Smooth muscle cell (in vitro differentiated cells): ENCODE data around the gene CTPS1. TPM values are rescaled to one million over a fixed set of nuclear protein-coding genes. Genes with fewer than 3 reads are reported as not detected.

ENCODE experiments used
- DNase-seq: peaks from one replicate; lab custom pipeline; 2025; ENCODE audit not compliant: unreplicated experiment; lab: John Stamatoyannopoulos, UW
- H2AFZ ChIP-seq: fragments of 200-600 bp; sonication (generic); 2 replicates; pipeline ENCODE4 v1.6.0; 2016; ENCODE audit warnings: antibody characterized with exemption, low read depth, mild to moderate bottlenecking
- H3F3A ChIP-seq: fragments of 200-600 bp; sonication (generic); 2 replicates; pipeline ENCODE4 v1.6.0; 2017; ENCODE audit warnings: antibody characterized with exemption, low read depth
- H3K27ac ChIP-seq: fragments of 200-600 bp; sonication (generic); 2 replicates; pipeline ENCODE4 v1.5.1; 2016; ENCODE audit warnings: low read depth, mild to moderate bottlenecking
- H3K27me3 ChIP-seq: fragments of 200-600 bp; sonication (generic); 2 replicates; pipeline ENCODE4 v1.6.1; 2016; ENCODE audit warnings: low read depth, mild to moderate bottlenecking
- H3K36me3 ChIP-seq: fragments of 200-600 bp; sonication (generic); 2 replicates; pipeline ENCODE4 v1.5.1; 2016; ENCODE audit warnings: low read depth
- H3K4me1 ChIP-seq: fragments of 200-600 bp; sonication (generic); 2 replicates; pipeline ENCODE4 v1.5.1; 2016; ENCODE audit warnings: low read depth
- H3K4me2 ChIP-seq: fragments of 200-600 bp; sonication (generic); 2 replicates; pipeline ENCODE4 v1.6.0; 2016; ENCODE audit warnings: mild to moderate bottlenecking
- H3K4me3 ChIP-seq: fragments of 200-600 bp; sonication (generic); 2 replicates; pipeline ENCODE4 v1.5.1; 2016; ENCODE audit warnings: mild to moderate bottlenecking
- H3K79me2 ChIP-seq: fragments of 200-600 bp; sonication (generic); 2 replicates; pipeline ENCODE4 v1.6.0; 2016; ENCODE audit warnings: low read depth, mild to moderate bottlenecking
- H3K9ac ChIP-seq: fragments of 200-600 bp; sonication (generic); 2 replicates; pipeline ENCODE4 v1.6.0; 2016; ENCODE audit warnings: low read depth
- H3K9me3 ChIP-seq: fragments of 200-600 bp; sonication (generic); replicated peaks from 2 replicates; pipeline ENCODE4 v1.5.1; 2016; ENCODE audit warnings: low read depth
- H4K20me1 ChIP-seq: fragments of 200-600 bp; sonication (generic); 2 replicates; pipeline ENCODE4 v1.6.0; 2016; ENCODE audit warnings: low read depth
- WGBS: methylation state at CpG from one replicate; pipeline ENCODE4 v1.1.7; 2016; ENCODE audit warnings: low lambda C conversion rate; 5-methylcytosine and 5-hydroxymethylcytosine counted together
- polyA plus RNA-seq: library from polyadenylated mRNA; unstranded; fragments of >200 nt; fragmentation: Nextera tagmentation; extraction: Ambion mirVana; gene quantifications from 2 replicates; pipeline ENCODE4 v1.2.1, GENCODE V29; 2016
- total RNA-seq: library from RNA; depleted of rRNA; stranded (reverse); fragments of >200 nt; gene quantifications from 2 replicates; pipeline ENCODE4 v1.2.3, GENCODE V29; 2014
- TF ChIP-seq, protein P1 (sequence below): fragments of 200-600 bp; sonication (generic); IDR thresholded peaks from 2 replicates; pipeline ENCODE4 v1.5.1; 2017; ENCODE audit warnings: borderline replicate concordance, mild to moderate bottlenecking, antibody characterized with exemption; ENCODE audit not compliant: insufficient read depth, poor library complexity, severe bottlenecking

Gene CTPS1
- total and polyA plus RNA-seq, 2 experiments from 2014 or later: 20.9 to 24.4 TPM

- no peak for DNase-seq
- Histone ChIP-seq H3F3A (no peaks in the 10 kb centered on the region), H3K9me3 (no peaks in the 10 kb centered on the region), H3K36me3 (peaks cover 14% of the 10 kb centered on the region), H4K20me1 (no peaks in the 10 kb centered on the region), H3K27ac (no peak overlapping the region), H2AFZ (no peak overlapping the region), H3K79me2 (no peaks in the 10 kb centered on the region), H3K4me1 (no peaks in the 10 kb centered on the region), H3K4me3 (no peak overlapping the region), H3K27me3 (no peaks in the 10 kb centered on the region), H3K9ac (no peak overlapping the region), H3K4me2 (no peak overlapping the region)
- WGBS: 98% methylated on average over 8 of the region's 8 CpGs
- TF ChIP-seq, protein P1, sequence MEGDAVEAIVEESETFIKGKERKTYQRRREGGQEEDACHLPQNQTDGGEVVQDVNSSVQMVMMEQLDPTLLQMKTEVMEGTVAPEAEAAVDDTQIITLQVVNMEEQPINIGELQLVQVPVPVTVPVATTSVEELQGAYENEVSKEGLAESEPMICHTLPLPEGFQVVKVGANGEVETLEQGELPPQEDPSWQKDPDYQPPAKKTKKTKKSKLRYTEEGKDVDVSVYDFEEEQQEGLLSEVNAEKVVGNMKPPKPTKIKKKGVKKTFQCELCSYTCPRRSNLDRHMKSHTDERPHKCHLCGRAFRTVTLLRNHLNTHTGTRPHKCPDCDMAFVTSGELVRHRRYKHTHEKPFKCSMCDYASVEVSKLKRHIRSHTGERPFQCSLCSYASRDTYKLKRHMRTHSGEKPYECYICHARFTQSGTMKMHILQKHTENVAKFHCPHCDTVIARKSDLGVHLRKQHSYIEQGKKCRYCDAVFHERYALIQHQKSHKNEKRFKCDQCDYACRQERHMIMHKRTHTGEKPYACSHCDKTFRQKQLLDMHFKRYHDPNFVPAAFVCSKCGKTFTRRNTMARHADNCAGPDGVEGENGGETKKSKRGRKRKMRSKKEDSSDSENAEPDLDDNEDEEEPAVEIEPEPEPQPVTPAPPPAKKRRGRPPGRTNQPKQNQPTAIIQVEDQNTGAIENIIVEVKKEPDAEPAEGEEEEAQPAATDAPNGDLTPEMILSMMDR: no peak
These were observed 51.5 kb downstream of the CTPS1 start for GRCh38 chr1:41030872-41031616.

GRCh38 chr1:41032147-41032546 lies 52.7 kb downstream of the CTPS1 start:
- Histone ChIP-seq H3K36me3 (peaks cover 14% of the 10 kb centered on the region), H3F3A (no peaks in the 10 kb centered on the region), H4K20me1 (no peaks in the 10 kb centered on the region), H3K27ac (no peak overlapping the region), H2AFZ (no peak overlapping the region), H3K4me2 (no peak overlapping the region), H3K4me1 (no peaks in the 10 kb centered on the region), H3K9me3 (no peaks in the 10 kb centered on the region), H3K27me3 (no peaks in the 10 kb centered on the region), H3K79me2 (no peaks in the 10 kb centered on the region), H3K9ac (no peak overlapping the region), H3K4me3 (no peak overlapping the region)
- 96% methylated on average over 2 of the region's 2 CpGs for WGBS
- TF ChIP-seq, protein P1: no peak
- no peak for DNase-seq

DNA sequence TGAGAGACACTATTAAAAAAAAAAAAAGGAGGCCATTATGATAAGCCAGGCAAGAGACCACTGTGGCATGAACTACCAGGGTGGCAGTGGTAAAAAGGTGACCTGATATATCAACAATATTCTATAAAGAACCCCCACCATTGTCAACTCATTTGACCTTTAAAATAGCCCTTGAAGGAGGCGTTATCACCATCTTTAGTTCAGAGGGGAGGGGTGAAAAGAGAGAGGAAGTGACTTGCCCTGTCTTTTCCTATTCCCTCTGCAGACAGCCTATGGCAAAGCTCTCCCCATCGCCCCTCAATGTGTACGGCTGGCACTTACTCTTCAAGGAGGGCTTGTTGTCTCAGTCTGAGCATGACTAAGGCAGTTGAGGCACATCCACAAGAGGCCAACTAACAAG lies 53.8 kb downstream of the CTPS1 start:
- Histone ChIP-seq H3K4me1 (no peaks in the 10 kb centered on the region), H3K9ac (no peak overlapping the region), H3K4me2 (no peak overlapping the region), H2AFZ (no peak overlapping the region), H3K79me2 (no peaks in the 10 kb centered on the region), H4K20me1 (no peaks in the 10 kb centered on the region), H3K27ac (no peak overlapping the region), H3K27me3 (no peaks in the 10 kb centered on the region), H3K9me3 (no peaks in the 10 kb centered on the region), H3F3A (no peaks in the 10 kb centered on the region), H3K36me3 (peaks cover 14% of the 10 kb centered on the region), H3K4me3 (no peak overlapping the region)
- no peak for DNase-seq
- TF ChIP-seq, protein P1: no peak
- WGBS: 90% methylated on average over 3 of the region's 3 CpGs
